ENCODE results near the gene GABBR2.

GABBR2 gene

DNA sequence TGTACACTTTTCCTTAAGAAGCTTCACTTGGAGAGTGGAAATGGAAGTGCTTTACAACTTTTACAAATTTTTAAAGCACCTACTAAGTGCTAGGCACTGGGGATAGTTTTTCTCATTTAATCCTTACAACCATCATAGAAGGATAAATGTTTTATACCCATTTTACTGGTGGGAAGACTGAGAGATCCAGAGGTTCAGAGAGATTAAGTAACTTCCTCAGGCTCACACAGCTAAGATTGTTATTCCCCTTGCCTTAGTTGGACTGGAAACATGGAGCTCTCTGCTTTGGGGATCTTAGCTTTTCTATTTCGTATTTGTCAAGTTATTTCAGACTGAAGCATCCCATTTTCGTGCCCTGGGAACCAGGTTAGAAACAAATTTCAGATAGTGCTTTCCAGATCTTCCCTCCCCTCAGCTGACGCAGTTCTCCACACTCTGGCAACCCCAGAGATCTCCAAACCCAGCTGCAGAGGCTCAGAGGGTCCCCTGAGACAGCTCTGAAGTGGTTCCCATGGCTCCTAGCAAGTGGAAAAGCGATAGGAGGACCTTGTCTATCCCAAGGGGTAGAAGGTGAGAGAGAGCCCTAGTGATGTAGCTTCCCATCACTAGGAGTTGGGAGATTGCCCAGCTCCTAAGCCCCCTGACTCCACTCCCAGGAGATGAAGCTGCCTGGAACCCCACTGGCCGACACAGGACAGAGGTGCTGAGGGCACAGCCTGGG lies 16.2 kb upstream of the GABBR2 start:
- TF ChIP-seq CREB1 (IDR thresholded peaks at IDR 0.05; ENCODE audit: low read depth) (no peak), TAF1 (IDR thresholded peaks at IDR 0.05; ENCODE audit: low read depth) (no peak), TCF12 (IDR thresholded peaks at IDR 0.05; ENCODE audit: low read depth) (no peak), MAX (IDR thresholded peaks at IDR 0.05) (no peak), RAD21 (IDR thresholded peaks at IDR 0.05; ENCODE audit: low read depth) (no peak), USF1 (IDR thresholded peaks at IDR 0.05) (no peak), YY1 (IDR thresholded peaks at IDR 0.05; ENCODE audit: low read depth) (no peak), ZBTB7A (IDR thresholded peaks at IDR 0.05; ENCODE audit: low read depth) (no peak), TEAD4 (IDR thresholded peaks at IDR 0.05) (no peak), EGR1 (IDR thresholded peaks at IDR 0.05) (no peak), NFIC (IDR thresholded peaks at IDR 0.05) (no peak), EP300 (IDR thresholded peaks at IDR 0.05; ENCODE audit: borderline replicate concordance) (no peak), CEBPB (IDR thresholded peaks at IDR 0.05) (no peak), REST (IDR thresholded peaks at IDR 0.05; ENCODE audit: low read depth) (no peak), FOXM1 (IDR thresholded peaks at IDR 0.05; ENCODE audit: borderline replicate concordance, low read depth) (no peak)

DNA sequence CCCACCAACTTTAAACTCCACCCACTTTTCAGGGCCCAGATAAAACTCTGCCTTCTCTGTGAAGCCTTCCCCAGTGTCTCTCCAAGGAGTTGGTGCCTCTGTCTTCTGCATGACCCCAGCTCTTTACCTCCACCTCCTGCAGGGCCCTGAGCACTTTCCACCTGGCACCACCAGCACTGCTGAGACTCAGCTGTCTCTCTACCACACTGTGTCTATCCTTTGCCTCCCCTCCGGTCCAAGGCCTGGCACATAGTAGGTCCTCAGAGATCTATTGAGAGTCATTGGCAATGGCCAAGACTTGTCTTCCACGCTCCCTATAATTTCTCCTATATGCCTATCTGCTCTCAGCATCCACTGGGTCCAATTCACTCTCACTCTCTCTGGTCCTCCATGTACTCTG lies 12.9 kb upstream of the GABBR2 start:
- TF ChIP-seq FOXM1 (IDR thresholded peaks at IDR 0.05; ENCODE audit: borderline replicate concordance, low read depth) (no peak), REST (IDR thresholded peaks at IDR 0.05; ENCODE audit: low read depth) (no peak), MAX (IDR thresholded peaks at IDR 0.05) (no peak), RAD21 (IDR thresholded peaks at IDR 0.05; ENCODE audit: low read depth) (no peak), EGR1 (IDR thresholded peaks at IDR 0.05) (no peak), EP300 (IDR thresholded peaks at IDR 0.05; ENCODE audit: borderline replicate concordance) (no peak), ZBTB7A (IDR thresholded peaks at IDR 0.05; ENCODE audit: low read depth) (no peak)

DNA sequence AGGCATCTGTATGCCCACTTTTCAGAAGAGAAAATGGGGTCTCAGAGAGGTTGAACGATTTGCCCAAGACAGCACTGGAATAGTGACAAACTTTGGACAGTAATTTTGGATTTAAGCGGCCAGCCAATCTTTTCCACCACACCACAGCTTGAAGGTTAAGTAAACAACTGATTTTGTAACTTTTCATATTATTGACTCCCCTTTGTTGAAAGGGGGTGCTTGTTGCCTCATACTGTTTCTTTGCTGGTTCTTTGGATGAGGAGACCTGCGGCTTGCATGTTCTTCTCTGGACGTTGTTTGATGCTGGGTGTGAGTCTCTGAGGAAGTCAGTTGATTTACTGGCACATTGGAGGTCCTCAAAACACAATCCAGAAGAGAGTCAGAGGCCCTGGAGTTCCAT lies 11.7 kb upstream of the GABBR2 start:
- TF ChIP-seq RAD21 (IDR thresholded peaks at IDR 0.05; ENCODE audit: low read depth) (no peak), NFIC (IDR thresholded peaks at IDR 0.05) (no peak), EP300 (IDR thresholded peaks at IDR 0.05; ENCODE audit: borderline replicate concordance) (no peak), EGR1 (IDR thresholded peaks at IDR 0.05) (no peak), TAF1 (IDR thresholded peaks at IDR 0.05; ENCODE audit: low read depth) (no peak), CREB1 (IDR thresholded peaks at IDR 0.05; ENCODE audit: low read depth) (no peak), REST (IDR thresholded peaks at IDR 0.05; ENCODE audit: low read depth) (no peak), USF1 (IDR thresholded peaks at IDR 0.05) (no peak), ZBTB7A (IDR thresholded peaks at IDR 0.05; ENCODE audit: low read depth) (no peak), FOXM1 (IDR thresholded peaks at IDR 0.05; ENCODE audit: borderline replicate concordance, low read depth) (no peak), TEAD4 (IDR thresholded peaks at IDR 0.05) (no peak)

- TF ChIP-seq USF1 (IDR thresholded peaks at IDR 0.05) (no peak), RAD21 (IDR thresholded peaks at IDR 0.05; ENCODE audit: low read depth) (no peak), TEAD4 (IDR thresholded peaks at IDR 0.05) (no peak), NFIC (IDR thresholded peaks at IDR 0.05) (no peak), REST (IDR thresholded peaks at IDR 0.05; ENCODE audit: low read depth) (no peak), TCF12 (IDR thresholded peaks at IDR 0.05; ENCODE audit: low read depth) (no peak), FOXM1 (IDR thresholded peaks at IDR 0.05; ENCODE audit: borderline replicate concordance, low read depth) (no peak), CREB1 (IDR thresholded peaks at IDR 0.05; ENCODE audit: low read depth) (no peak), EP300 (IDR thresholded peaks at IDR 0.05; ENCODE audit: borderline replicate concordance) (no peak), MAX (IDR thresholded peaks at IDR 0.05) (no peak), EGR1 (IDR thresholded peaks at IDR 0.05) (no peak), CEBPB (IDR thresholded peaks at IDR 0.05) (no peak), ZBTB7A (IDR thresholded peaks at IDR 0.05; ENCODE audit: low read depth) (no peak), YY1 (IDR thresholded peaks at IDR 0.05; ENCODE audit: low read depth) (no peak), TAF1 (IDR thresholded peaks at IDR 0.05; ENCODE audit: low read depth) (no peak)
Observed at GRCh38 chr9:98719055-98719454, 10.3 kb upstream of the GABBR2 start.
